C4-2B (cell line): ENCODE results near the gene LRTM1.

Source experiments
- ZFX ChIP-seq: fragments of 450-650 bp; IDR thresholded peaks from 2 replicates; pipeline ENCODE4 v1.6.1; 2017
- TF ChIP-seq, protein P1 (sequence below): fragments of 450-650 bp; conservative IDR thresholded peaks from 2 replicates; pipeline ENCODE4 v1.5.1; 2017; ENCODE audit warnings: mild to moderate bottlenecking

DNA sequence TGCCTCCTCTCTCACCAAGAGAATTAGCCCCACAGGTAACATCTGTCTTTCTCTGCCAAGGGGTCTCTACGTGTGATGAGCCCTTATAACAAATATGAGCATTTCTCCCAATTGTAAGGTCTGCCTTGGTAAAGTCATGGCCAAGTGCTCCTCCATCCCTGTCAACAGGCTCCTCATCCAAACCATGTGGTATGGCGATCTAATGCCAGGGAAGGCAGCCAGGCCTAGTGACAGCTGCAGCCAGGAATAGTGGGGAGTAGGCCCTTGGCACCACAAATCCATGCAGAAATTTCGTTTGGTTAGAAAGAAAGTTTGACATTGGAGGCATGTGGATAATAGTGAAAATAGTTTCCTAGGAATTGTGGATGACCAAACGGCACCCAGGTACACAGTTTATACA lies 4.7 kb upstream of the LRTM1 start:
- TF ChIP-seq, protein P1, sequence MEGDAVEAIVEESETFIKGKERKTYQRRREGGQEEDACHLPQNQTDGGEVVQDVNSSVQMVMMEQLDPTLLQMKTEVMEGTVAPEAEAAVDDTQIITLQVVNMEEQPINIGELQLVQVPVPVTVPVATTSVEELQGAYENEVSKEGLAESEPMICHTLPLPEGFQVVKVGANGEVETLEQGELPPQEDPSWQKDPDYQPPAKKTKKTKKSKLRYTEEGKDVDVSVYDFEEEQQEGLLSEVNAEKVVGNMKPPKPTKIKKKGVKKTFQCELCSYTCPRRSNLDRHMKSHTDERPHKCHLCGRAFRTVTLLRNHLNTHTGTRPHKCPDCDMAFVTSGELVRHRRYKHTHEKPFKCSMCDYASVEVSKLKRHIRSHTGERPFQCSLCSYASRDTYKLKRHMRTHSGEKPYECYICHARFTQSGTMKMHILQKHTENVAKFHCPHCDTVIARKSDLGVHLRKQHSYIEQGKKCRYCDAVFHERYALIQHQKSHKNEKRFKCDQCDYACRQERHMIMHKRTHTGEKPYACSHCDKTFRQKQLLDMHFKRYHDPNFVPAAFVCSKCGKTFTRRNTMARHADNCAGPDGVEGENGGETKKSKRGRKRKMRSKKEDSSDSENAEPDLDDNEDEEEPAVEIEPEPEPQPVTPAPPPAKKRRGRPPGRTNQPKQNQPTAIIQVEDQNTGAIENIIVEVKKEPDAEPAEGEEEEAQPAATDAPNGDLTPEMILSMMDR, result no peak
- TF ChIP-seq ZFX, result no peak
